HL-60/S4 (cell line): ENCODE data around the gene RHOF.
"Not testable (repeated sequence)": the region's sequence is repeated elsewhere in the genome, so short reads cannot be mapped to it uniquely, and the experiment has no call there.

ENCODE experiments used
- in situ Hi-C: fragments of 300-500 bp; cut with MboI; formaldehyde crosslinking; loops from 2 replicates; pipeline ENCODE4 v1.14.3; 2022; ENCODE audit warnings: low sequenced_read_pairs

The RHOF gene

GRCh38 chr12:121778567-121779421, 14.7 kb downstream of the RHOF start:
- in situ Hi-C loops, result no loop called here

- in situ Hi-C loops, result no loop called here
These were observed 17.0 kb downstream of the RHOF start for GRCh38 chr12:121776190-121777098.

GRCh38 chr12:121775501-121775900, 18.0 kb downstream of the RHOF start:
- in situ Hi-C loops, result no loop called here

- in situ Hi-C loops, result no loop called here
These were observed 18.5 kb downstream of the RHOF start for GRCh38 chr12:121774968-121775474.

- in situ Hi-C loops, result no loop called here
These were observed 20.3 kb downstream of the RHOF start for GRCh38 chr12:121773011-121773777.

GRCh38 chr12:121770813-121771625, 22.5 kb downstream of the RHOF start:
- in situ Hi-C loops, result no loop called here

GRCh38 chr12:121770388-121770787, 23.1 kb downstream of the RHOF start:
- in situ Hi-C loops, result no loop called here

- in situ Hi-C loops, result loop anchor here (5.0 to 10.0 kb wide), 2 partner anchors 53 to 75 kb away; no protein-coding TSS in a partner anchor
These were observed 23.6 kb downstream of the RHOF start for GRCh38 chr12:121769831-121770301.

GRCh38 chr12:121769297-121769830, 24.1 kb downstream of the RHOF start:
- in situ Hi-C loops, result loop anchor here (5.0 to 10.0 kb wide), 2 partner anchors 52 to 75 kb away; no protein-coding TSS in a partner anchor

GRCh38 chr12:121767525-121768016, 25.9 kb downstream of the RHOF start:
- in situ Hi-C loops, result loop anchor here (5.0 to 10.0 kb wide), 2 partner anchors 50 to 73 kb away; no protein-coding TSS in a partner anchor

- in situ Hi-C loops, result loop anchor here (5.0 to 10.0 kb wide), 2 partner anchors 49 to 72 kb away; no protein-coding TSS in a partner anchor
These were observed 27.0 kb downstream of the RHOF start for GRCh38 chr12:121766290-121767039.

GRCh38 chr12:121765573-121765972, 27.9 kb downstream of the RHOF start:
- in situ Hi-C loops, result loop anchor here (5.0 to 10.0 kb wide), 2 partner anchors 48 to 71 kb away; no protein-coding TSS in a partner anchor

GRCh38 chr12:121764808-121765207, 28.7 kb downstream of the RHOF start:
- in situ Hi-C loops, result loop anchor here (5.0 to 10.0 kb wide), 2 partner anchors 48 to 70 kb away; no protein-coding TSS in a partner anchor

- in situ Hi-C loops, result loop anchor here (10.0 kb wide), 1 partner anchor 67 kb away; no protein-coding TSS in a partner anchor
These were observed 31.2 kb downstream of the RHOF start for GRCh38 chr12:121762269-121762668.

- in situ Hi-C loops, result not testable (repeated sequence)
These were observed 35.0 kb downstream of the RHOF start for GRCh38 chr12:121758536-121758935.

- in situ Hi-C loops, result no loop called here
These were observed 37.9 kb downstream of the RHOF start for GRCh38 chr12:121755591-121755990.

GRCh38 chr12:121754836-121755235, 38.7 kb downstream of the RHOF start:
- in situ Hi-C loops, result no loop called here

- in situ Hi-C loops, result no loop called here
These were observed 39.6 kb downstream of the RHOF start for GRCh38 chr12:121753844-121754264.
